Right renal pelvis (tissue), 4 donors: Measurements from ENCODE around the gene CCDC142. TPM values are rescaled to one million over a fixed set of nuclear protein-coding genes. Genes with fewer than 3 reads are reported as not detected.
A peak's percentile ranks its signal among the peaks of the same experiment; 100 is the strongest.
"Not testable (repeated sequence)": the region's sequence is repeated elsewhere in the genome, so short reads cannot be mapped to it uniquely, and the experiment has no call there.

Experiments
- DNase-seq, 4 donors: peaks; one replicate each; pipeline ENCODE4 v3.0.0-alpha.2; 2013; ENCODE audit warnings: low read depth in 4 of 4, low spot score in 3 of 4, missing footprints in 1 of 4
- polyA plus RNA-seq, 4 donors: library from polyadenylated mRNA; unstranded; fragments of 120-200 nt; gene quantifications; one replicate each; pipeline ENCODE4 v1.2.1, GENCODE V29; 2013; ENCODE audit not compliant: insufficient read length in 4 of 4

CCDC142 gene
- polyA plus RNA-seq, 4 donors = 8.0 to 12.1 (median 10.1) TPM

GRCh38 chr2:74447230-74447999 is 35.4 kb downstream of the CCDC142 start:
- no peak for DNase-seq

- DNase-seq = no peak
These were observed 38.1 kb downstream of the CCDC142 start for GRCh38 chr2:74444498-74445318.

- not testable (repeated sequence) for DNase-seq
These were observed 40.1 kb downstream of the CCDC142 start for GRCh38 chr2:74442483-74443297.

- peak in 1 of 4 donors; percentile 53 for DNase-seq
These were observed 40.9 kb downstream of the CCDC142 start, which contains the start of gene RTKN for GRCh38 chr2:74441690-74442482. RTKN (minus strand) TSS chr2:74441937; CDS start chr2:74441816, 121 bp downstream.

GRCh38 chr2:74441170-74441689 is 41.6 kb downstream of the CCDC142 start:
- no peak for DNase-seq

GRCh38 chr2:74440378-74441169 is 42.2 kb downstream of the CCDC142 start:
- peak; percentile 82 to 88 (median 84) for DNase-seq

- peak in 1 of 4 donors; percentile 38 for DNase-seq
These were observed 42.9 kb downstream of the CCDC142 start for GRCh38 chr2:74439803-74440377.

- no peak for DNase-seq
These were observed 43.4 kb downstream of the CCDC142 start for GRCh38 chr2:74439373-74439772.

GRCh38 chr2:74438248-74438647 is 44.5 kb downstream of the CCDC142 start:
- DNase-seq = no peak

GRCh38 chr2:74436848-74437695 is 45.7 kb downstream of the CCDC142 start:
- DNase-seq = no peak

GRCh38 chr2:74436111-74436805 is 46.5 kb downstream of the CCDC142 start:
- DNase-seq = no peak

- DNase-seq = no peak
These were observed 52.3 kb downstream of the CCDC142 start for GRCh38 chr2:74430502-74430901.

- DNase-seq = no peak
These were observed 53.0 kb downstream of the CCDC142 start for GRCh38 chr2:74429487-74430451.

- no peak for DNase-seq
These were observed 54.1 kb downstream of the CCDC142 start for GRCh38 chr2:74428675-74429074.

GRCh38 chr2:74427551-74427950 is 55.2 kb downstream of the CCDC142 start:
- DNase-seq = no peak
